Breast epithelium (tissue), 4 donors: ENCODE results near the gene MS4A2. TPM values are rescaled to one million over a fixed set of nuclear protein-coding genes. Genes with fewer than 3 reads are reported as not detected.

Experiments used
- DNase-seq, 2 donors: peaks; one replicate each; pipeline ENCODE4 v3.0.0-alpha.2; 2019; ENCODE audit warnings: low spot score in 2 of 2
- H3K27ac ChIP-seq, 2 donors: fragments of 200-600 bp; sonication (generic) in 1 of 2; one replicate each; pipeline ENCODE4 v1.5.1; 2016 to 2019; ENCODE audit warnings: mild to moderate bottlenecking in 1 of 2
- H3K27me3 ChIP-seq, 2 donors: fragments of 200-600 bp; sonication (generic) in 1 of 2; one replicate each; pipeline versions ENCODE4 v1.5.1 to v1.6.0; 2017 to 2019; ENCODE audit warnings: control low read depth in 1 of 2, mild to moderate bottlenecking in 1 of 2
- H3K36me3 ChIP-seq: fragments of 200-600 bp; one replicate; pipeline ENCODE4 v1.5.1; 2019
- H3K4me1 ChIP-seq, 2 donors: fragments of 200-600 bp; sonication (generic); one replicate each; pipeline ENCODE4 v1.5.1; 2016 to 2019; ENCODE audit warnings: control low read depth in 1 of 2
- H3K4me3 ChIP-seq, 3 donors: fragments of 200-600 bp; sonication (generic); 1 replicate in 2 of 3; 2 replicates in 1 of 3; pipeline ENCODE4 v1.5.1; 2016 to 2019; ENCODE audit warnings: mild to moderate bottlenecking in 3 of 3, moderate library complexity in 2 of 3
- H3K9me3 ChIP-seq, 2 donors: fragments of 200-600 bp; sonication (generic) in 1 of 2; one replicate each; pipeline ENCODE4 v1.5.1; 2016 to 2019; ENCODE audit warnings: control low read depth in 1 of 2
- POLR2A ChIP-seq: fragments of 450-650 bp; IDR thresholded peaks from one replicate; pipeline ENCODE4 v1.6.1; 2016; ENCODE audit warnings: antibody characterized with exemption, mild to moderate bottlenecking, moderate library complexity
- POLR2AphosphoS5 ChIP-seq, 3 donors: sonication (generic); formaldehyde crosslinking; IDR thresholded peaks; one replicate each; pipeline ENCODE4 v1.6.1; 2017; ENCODE audit warnings: antibody characterized with exemption in 3 of 3
- intact Hi-C: fragments of 100-400 bp; cut with DNase I; formaldehyde crosslinking; loops from one replicate; pipeline ENCODE4 v1.15.1; 2023; ENCODE audit warnings: low total_unique reads
- total RNA-seq, 3 donors: library from RNA; depleted of rRNA; stranded (reverse); fragments of >200 nt; gene quantifications; one replicate each; pipeline ENCODE4 v1.1.0, GENCODE V29; 2016
- TF ChIP-seq, protein P1 (sequence below), 3 donors: fragments of 450-650 bp; IDR thresholded peaks; one replicate each; pipeline ENCODE4 v1.5.1; 2016 to 2017; ENCODE audit warnings: antibody characterized with exemption in 3 of 3, mild to moderate bottlenecking in 3 of 3, moderate library complexity in 3 of 3

The MS4A2 gene
- total RNA-seq, 3 donors from 2014 or later = 0.66 to 7.8 (median 0.73) TPM

DNA sequence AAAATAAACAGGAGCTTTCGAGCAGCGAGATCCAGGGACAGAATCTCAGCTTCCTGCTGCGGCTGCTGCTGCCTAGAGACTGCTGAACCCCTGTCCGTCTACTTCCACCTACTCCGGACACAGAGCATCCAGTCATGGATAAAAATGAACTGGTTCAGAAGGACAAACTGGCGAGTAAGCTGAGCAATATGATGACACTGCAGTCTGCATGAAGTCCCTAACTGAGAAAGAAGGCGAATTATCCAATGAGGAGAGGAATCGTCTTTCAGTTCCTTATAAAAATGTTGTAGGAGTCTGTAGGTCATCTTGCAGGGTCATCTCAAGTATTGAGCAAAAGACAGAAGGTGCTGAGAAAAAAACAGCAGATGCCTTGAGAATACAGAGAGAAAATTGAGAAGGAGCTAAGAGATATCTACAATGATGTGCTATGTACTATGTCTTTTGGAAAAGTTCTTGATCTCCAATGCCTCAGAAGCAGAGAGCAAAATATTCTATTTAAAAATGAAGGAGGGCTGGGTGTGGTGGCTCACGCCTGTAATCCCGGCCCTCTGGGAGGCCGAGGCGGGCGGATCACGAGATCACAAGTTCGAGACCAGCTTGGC, 11.1 kb upstream of the MS4A2 start:
- intact Hi-C loops = no loop called here
- no peak for TF ChIP-seq POLR2A
- no peak for TF ChIP-seq POLR2AphosphoS5 (IDR thresholded peaks at IDR 0.05)
- TF ChIP-seq, protein P1, sequence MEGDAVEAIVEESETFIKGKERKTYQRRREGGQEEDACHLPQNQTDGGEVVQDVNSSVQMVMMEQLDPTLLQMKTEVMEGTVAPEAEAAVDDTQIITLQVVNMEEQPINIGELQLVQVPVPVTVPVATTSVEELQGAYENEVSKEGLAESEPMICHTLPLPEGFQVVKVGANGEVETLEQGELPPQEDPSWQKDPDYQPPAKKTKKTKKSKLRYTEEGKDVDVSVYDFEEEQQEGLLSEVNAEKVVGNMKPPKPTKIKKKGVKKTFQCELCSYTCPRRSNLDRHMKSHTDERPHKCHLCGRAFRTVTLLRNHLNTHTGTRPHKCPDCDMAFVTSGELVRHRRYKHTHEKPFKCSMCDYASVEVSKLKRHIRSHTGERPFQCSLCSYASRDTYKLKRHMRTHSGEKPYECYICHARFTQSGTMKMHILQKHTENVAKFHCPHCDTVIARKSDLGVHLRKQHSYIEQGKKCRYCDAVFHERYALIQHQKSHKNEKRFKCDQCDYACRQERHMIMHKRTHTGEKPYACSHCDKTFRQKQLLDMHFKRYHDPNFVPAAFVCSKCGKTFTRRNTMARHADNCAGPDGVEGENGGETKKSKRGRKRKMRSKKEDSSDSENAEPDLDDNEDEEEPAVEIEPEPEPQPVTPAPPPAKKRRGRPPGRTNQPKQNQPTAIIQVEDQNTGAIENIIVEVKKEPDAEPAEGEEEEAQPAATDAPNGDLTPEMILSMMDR (IDR thresholded peaks at IDR 0.05) = no peak
- DNase-seq = no peak
- H3K36me3 ChIP-seq = no peaks in the 10 kb centered on the region
- H3K4me1 ChIP-seq = no peaks in the 10 kb centered on the region
- no peak overlapping the region for H3K4me3 ChIP-seq
- no peaks in the 10 kb centered on the region for H3K9me3 ChIP-seq
- no peaks in the 10 kb centered on the region for H3K27me3 ChIP-seq
- no peak overlapping the region for H3K27ac ChIP-seq

DNA sequence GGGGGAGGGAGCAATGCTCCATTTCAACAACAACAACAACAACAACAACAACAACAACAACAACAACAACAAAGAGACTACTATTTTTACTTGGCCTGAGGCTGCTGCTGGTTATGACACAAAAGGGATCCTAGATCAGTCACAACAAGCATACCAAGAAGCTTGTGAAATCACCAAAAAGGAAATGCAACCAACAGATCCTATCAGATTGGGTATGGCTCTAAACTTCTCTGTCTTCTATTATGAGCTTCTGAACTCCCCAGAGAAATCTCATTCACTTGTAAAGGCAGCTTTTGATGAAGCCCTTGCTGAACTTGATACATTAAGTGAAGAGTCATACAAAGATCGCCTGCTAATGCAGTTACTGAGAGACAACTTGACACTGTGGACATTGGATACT, 10.5 kb upstream of the MS4A2 start:
- H3K4me3 ChIP-seq = no peak overlapping the region
- intact Hi-C loops = no loop called here
- no peak for DNase-seq
- H3K36me3 ChIP-seq = no peaks in the 10 kb centered on the region
- no peak overlapping the region for H3K27ac ChIP-seq
- H3K9me3 ChIP-seq = no peaks in the 10 kb centered on the region
- TF ChIP-seq POLR2A = no peak
- TF ChIP-seq, protein P1 (IDR thresholded peaks at IDR 0.05) = no peak
- no peak for TF ChIP-seq POLR2AphosphoS5 (IDR thresholded peaks at IDR 0.05)
- no peaks in the 10 kb centered on the region for H3K27me3 ChIP-seq
- H3K4me1 ChIP-seq = no peaks in the 10 kb centered on the region

- Histone ChIP-seq H3K27me3 (no peaks in the 10 kb centered on the region), H3K36me3 (no peaks in the 10 kb centered on the region), H3K4me3 (no peak overlapping the region), H3K9me3 (no peaks in the 10 kb centered on the region), H3K27ac (no peak overlapping the region), H3K4me1 (no peaks in the 10 kb centered on the region)
- intact Hi-C loops = no loop called here
- TF ChIP-seq POLR2AphosphoS5 (IDR thresholded peaks at IDR 0.05) = no peak
- TF ChIP-seq POLR2A = no peak
- TF ChIP-seq, protein P1 (IDR thresholded peaks at IDR 0.05) = no peak
- no peak for DNase-seq
These were observed 9.7 kb upstream of the MS4A2 start for GRCh38 chr11:60078745-60079144.

- intact Hi-C loops = no loop called here
- Histone ChIP-seq H3K4me3 (no peak overlapping the region), H3K27me3 (no peaks in the 10 kb centered on the region), H3K4me1 (no peaks in the 10 kb centered on the region), H3K27ac (no peak overlapping the region), H3K9me3 (no peaks in the 10 kb centered on the region), H3K36me3 (no peaks in the 10 kb centered on the region)
- DNase-seq = no peak
- TF ChIP-seq POLR2A = no peak
- TF ChIP-seq, protein P1 (IDR thresholded peaks at IDR 0.05) = no peak
- no peak for TF ChIP-seq POLR2AphosphoS5 (IDR thresholded peaks at IDR 0.05)
These were observed 7.9 kb upstream of the MS4A2 start for GRCh38 chr11:60080535-60080934.

DNA sequence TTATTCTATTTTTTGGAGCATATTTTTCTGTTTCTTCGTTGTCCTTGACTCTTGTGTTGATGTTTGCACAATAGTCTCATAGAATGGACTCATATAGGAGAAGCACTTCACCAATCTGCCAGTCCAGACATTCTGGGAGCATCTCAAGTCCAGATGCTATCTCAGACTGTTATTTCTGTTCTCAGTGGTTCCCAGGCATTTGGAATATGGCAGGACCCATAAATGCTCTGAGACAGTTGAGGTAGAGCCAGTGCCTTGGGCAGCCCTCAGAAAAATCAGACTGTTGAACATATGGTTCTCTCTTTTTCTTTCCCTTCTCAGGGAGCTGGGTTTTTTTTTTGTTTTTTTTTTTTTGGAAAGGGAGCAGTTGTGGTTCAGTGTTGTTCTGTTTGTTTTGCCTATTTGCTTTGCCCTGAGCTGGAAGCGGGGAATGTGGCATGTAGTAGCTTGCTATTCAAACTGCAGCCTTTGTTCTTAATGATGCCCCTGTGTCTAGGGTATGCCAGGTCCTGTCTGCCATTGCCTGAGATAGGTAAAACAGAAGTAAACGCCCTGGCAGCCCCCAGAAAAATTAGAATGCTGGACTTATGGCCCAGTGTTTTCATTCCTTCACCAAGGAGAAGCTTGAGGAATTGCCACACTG, 3.7 kb upstream of the MS4A2 start:
- no peak overlapping the region for H3K4me3 ChIP-seq
- DNase-seq = no peak
- TF ChIP-seq, protein P1 (IDR thresholded peaks at IDR 0.05) = no peak
- TF ChIP-seq POLR2AphosphoS5 (IDR thresholded peaks at IDR 0.05) (no peak), POLR2A (no peak)

More for the DNA sequence above, 3.7 kb upstream of the MS4A2 start:
- intact Hi-C loops = no loop called here
- H3K4me1 ChIP-seq = no peaks in the 10 kb centered on the region
- H3K27ac ChIP-seq = no peak overlapping the region
- H3K9me3 ChIP-seq = no peaks in the 10 kb centered on the region
- H3K27me3 ChIP-seq = no peaks in the 10 kb centered on the region
- no peaks in the 10 kb centered on the region for H3K36me3 ChIP-seq
